SK-N-DZ (cell line): Measurements from ENCODE around the gene SQOR.

Source experiments
- DNase-seq: peaks from one replicate; pipeline ENCODE4 v3.0.0-alpha.2; 2015; ENCODE audit warnings: low spot score

Gene SQOR

GRCh38 chr15:45657764-45658545, 23.1 kb downstream of the SQOR start:
- no peak for DNase-seq

DNA sequence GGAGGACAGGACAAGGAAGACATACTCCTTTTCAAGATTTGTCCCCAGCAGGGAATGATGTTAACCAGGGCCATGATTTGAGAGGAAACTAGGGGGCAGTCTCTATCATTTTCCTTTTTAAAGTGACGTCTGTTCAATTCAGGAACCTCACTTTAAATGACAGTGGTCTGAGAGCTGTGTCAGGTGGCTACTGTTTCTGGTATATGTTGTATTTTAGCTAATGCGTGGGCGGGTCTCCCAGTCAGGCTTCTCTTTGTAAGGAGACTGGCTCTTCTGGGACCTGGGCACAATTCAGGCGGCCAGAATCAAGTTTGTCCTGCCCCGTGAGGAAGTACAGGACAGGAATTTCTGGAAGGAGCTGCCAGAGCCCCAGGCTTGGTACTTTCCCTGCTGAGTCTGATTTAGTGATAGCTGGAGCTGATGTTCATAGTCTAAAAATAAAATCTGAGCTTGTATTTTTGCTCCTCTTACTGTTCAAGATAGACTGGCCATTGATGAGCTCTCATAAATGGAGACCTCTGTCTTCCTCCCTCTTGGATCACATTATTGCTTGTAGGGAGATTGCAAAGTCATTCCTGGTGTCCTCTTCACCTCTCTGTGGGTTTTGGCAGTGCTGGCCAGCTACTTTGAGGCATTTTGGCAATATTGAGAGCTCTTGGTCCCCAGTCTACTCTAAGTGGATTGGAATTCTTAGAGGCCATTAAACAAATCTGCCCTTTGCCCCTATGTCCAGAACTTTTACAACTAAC, 25.6 kb downstream of the SQOR start:
- DNase-seq: no peak

DNA sequence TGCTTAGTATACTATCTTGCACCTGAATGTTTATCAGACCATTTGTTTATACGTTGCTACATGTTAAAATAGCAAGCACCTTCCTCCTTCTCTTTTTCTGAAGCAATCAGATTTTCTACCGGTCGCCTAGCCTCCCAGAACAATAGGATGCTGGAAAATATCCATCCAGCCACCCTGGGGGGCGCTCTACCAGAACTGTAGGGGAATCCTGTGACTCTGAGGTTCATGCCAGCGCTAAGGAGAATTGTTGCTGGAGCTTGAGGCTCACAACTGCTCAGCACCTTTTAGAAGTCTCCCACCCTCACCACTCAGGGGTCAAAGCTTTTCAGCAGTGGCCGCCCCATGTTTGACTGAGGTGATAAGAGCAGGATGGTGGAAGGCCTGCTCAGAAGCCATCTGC, 27.5 kb downstream of the SQOR start:
- DNase-seq: no peak

GRCh38 chr15:45664451-45664850, 29.6 kb downstream of the SQOR start:
- no peak for DNase-seq

DNA sequence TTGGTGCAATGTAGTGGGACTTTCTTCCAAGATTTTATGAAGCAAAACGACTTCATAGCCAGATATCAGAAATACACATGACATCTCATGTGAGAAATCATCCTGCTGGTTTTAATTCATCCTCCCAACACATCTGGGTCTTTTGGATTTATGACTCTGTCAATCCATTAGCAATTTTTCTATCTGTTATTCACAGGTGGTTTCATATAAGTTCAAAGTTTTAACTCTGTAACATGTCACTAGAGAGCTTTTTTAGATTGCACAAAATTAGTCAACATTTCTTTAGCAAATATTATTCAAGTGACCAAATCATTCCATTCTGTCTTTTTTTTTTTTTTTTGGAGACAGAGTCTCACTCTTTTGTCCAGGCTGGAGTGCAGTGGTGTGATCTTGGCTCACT, 30.4 kb downstream of the SQOR start:
- DNase-seq: no peak

DNA sequence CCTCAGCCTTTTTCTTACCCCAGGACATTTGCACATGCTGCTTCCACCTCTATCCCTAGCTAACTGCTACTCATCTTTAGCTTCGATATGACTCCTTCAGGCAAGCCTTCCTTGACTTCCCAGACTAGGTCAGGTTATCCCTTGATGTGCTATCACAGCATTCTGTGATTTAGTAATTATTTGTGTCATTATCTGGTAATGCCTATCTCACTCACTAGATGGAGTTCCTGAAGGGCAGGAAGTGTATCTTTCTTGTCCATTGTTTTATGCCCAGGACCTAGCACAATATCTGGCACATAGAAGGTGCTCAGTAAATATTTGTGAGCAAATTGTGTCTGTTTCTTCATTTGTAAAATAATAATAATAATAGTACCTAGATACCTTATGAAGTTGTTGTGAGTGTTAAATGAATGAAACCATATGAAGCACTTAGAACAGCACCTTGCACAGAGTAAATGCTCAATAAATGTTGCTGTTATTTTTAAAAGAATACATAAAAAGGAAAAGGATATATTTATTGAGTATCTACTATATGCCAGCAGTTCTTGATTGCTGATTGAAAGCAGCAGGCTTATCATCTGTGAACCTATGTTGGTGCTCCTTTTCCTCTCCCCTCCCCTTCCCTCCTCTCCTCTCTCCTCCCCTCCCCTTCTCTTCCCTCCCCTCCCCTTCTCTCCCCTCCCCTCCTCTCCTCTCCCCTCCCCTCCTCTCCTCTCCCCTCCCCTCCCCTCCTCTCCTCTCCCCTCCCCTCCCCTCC, 31.5 kb downstream of the SQOR start:
- DNase-seq: no peak

- DNase-seq: no peak
These were observed 32.2 kb downstream of the SQOR start for GRCh38 chr15:45667002-45667401.

DNA sequence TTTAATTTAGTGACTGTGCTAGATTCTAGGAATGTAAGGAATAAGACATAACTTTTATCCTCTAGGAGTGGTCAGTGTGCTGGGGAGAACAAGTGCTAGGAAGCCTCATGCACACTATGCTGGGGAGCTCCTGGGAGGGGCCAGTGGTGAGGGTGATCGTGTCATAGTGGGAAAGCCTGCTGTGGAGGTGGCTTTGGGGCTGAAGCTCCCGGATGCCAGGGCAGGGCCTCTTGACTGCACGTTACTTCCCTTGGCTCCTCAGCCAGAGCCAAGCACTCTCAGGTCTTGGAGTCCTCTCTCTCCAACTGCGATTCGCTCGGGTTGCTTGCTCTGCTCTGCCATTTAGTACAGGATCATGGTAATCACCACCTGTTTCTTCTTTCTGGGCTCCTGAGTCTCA, 33.6 kb downstream of the SQOR start:
- DNase-seq: no peak

- DNase-seq: no peak
These were observed 34.6 kb downstream of the SQOR start for GRCh38 chr15:45669422-45669821.

GRCh38 chr15:45670091-45670490, 35.3 kb downstream of the SQOR start:
- no peak for DNase-seq

DNA sequence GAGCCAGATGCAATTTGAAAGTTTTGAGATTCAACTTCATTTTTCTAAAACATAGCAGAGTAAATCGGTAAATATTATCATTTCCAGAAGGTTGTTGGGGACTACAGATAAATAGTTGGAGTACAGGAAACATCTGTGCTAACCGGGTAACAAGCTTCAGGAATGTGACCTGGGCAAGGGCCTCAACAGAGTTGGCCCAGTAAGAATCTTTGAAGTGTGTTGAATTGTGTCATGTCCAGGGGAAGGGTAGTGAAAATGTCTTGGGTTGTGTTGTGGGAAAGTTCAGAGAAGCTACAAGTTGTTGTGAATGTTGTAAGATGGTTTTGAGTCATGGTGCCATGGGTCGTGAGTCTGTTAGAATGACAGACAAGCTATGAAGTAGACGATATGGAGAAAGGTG, 35.7 kb downstream of the SQOR start:
- DNase-seq: no peak

DNA sequence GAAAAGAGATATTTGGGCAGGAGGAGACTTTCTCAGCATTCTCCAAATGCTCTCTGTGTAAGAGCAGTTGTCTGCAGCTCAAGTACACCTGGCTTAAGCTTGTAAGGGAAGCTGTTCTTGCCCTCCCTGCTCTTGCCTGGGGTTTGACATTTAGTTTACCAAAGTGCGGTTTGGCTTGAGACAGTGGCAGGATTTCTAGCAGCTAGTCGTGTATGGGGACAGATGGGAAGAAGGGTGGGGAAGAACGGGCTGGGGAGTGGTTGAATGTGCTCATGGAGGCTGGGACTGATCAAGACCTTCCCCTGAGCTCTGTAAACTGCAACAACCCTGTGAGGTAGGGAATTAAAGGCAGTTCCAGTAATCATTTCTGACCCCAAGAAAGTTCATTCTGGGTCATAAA, 39.8 kb downstream of the SQOR start:
- no peak for DNase-seq

- DNase-seq: no peak
These were observed 43.0 kb downstream of the SQOR start for GRCh38 chr15:45677797-45678196.

GRCh38 chr15:45678459-45679178, 43.8 kb downstream of the SQOR start:
- DNase-seq: no peak

DNA sequence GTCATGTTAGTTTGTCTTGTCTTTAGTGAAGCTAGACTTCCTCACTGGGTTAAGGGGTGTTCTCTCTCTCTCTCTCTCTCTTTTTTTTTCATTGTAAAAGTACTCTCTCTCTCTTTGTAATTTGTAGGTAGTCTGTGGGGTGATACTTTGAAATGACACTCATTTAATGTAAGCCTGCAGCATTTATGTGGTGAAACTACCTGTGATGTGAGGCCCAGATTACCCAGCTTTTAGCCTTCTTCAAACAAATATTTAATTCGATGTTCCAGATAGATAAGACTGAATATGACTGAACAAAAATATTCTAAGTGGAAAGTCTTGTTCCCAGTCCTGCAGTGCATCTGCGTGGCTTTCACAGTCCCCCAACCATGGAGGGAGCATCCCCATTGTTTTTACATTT, 49.7 kb downstream of the SQOR start:
- no peak for DNase-seq

DNA sequence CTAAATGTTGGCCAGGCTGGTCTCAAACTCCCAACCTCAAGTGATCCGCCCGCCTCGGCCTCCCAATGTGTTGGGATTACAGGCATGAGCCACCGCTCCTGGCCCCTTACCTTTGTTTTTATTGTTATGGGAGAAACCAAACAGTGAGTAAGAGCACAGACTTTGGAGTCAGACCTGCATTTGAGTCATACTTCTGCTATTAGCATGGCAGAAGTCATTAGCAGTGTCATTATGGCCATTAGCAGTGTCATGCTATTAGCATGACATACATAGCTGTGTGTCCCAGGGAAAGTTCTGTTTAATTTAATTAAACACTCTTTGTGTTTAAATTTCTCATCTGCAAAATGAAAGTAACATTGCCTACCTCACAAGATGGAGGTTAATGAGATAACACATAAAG, 54.8 kb downstream of the SQOR start:
- DNase-seq: no peak

- DNase-seq: no peak
These were observed 55.9 kb downstream of the SQOR start for GRCh38 chr15:45690581-45691260.

GRCh38 chr15:45701108-45701507, 66.3 kb downstream of the SQOR start:
- DNase-seq: no peak

GRCh38 chr15:45702041-45702440, 67.2 kb downstream of the SQOR start:
- no peak for DNase-seq

DNA sequence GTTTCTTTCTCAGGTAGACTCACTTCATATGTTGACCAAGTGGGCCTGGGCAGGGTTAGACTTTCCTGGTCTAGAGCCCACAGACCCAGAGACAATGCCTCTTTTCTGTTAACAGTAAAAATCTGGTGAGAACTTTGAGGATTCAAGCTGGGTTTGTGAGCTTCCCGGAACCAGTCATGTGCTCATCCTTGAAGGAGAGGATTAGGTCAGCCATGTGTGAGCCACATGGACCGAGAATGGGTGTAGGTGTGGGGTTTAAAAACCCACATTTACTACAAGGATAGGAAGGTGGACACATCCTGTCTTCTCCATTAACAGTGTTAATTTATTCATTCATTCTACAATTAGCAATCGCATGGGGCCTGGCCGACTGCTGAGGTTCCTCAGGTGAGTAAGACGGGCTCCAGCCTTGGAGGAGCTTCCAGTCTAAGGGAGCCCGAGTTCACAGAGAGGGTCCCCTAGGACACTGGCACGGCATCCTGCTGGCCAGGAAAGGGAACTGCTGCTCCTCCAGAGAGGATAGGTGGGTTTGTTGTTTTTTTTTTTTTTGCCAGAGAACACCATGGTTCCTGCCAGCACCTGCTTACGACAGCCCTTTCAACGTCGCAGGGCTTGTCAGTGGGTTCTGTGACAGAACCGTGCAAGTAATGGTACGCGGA, 69.0 kb downstream of the SQOR start:
- DNase-seq: no peak
